Esophagus (tissue), 2 donors: ENCODE data around the gene HOXA9. TPM values are rescaled to one million over a fixed set of nuclear protein-coding genes. Genes with fewer than 3 reads are reported as not detected.
A peak's percentile ranks its signal among the peaks of the same experiment; 100 is the strongest.

Experiments used
- H3K27ac ChIP-seq, 2 donors: one replicate each; pipeline ENCODE4 v1.5.1; 2013; ENCODE audit warnings: low read depth in 2 of 2, mild to moderate bottlenecking in 2 of 2, inconsistent platforms in 1 of 2, low read length in 1 of 2, moderate library complexity in 1 of 2
- H3K27me3 ChIP-seq, 2 donors: one replicate each; pipeline ENCODE4 v1.6.1; 2013; ENCODE audit warnings: low read length in 2 of 2, control low read depth in 1 of 2, mild to moderate bottlenecking in 1 of 2; ENCODE audit not compliant: insufficient read depth in 2 of 2, control insufficient read depth in 1 of 2
- H3K36me3 ChIP-seq, 2 donors: one replicate each; pipeline ENCODE4 v1.6.1; 2013; ENCODE audit warnings: low read length in 1 of 2; ENCODE audit not compliant: control insufficient read depth in 2 of 2, insufficient read depth in 2 of 2
- H3K4me1 ChIP-seq, 2 donors: one replicate each; pipeline ENCODE4 v1.6.1; 2013; ENCODE audit warnings: low read length in 1 of 2; ENCODE audit not compliant: control insufficient read depth in 2 of 2, insufficient read depth in 2 of 2
- H3K4me3 ChIP-seq, 2 donors: one replicate each; pipeline ENCODE4 v1.5.1; 2013; ENCODE audit warnings: low read length in 2 of 2, mild to moderate bottlenecking in 2 of 2, low read depth in 1 of 2, moderate library complexity in 1 of 2
- H3K9me3 ChIP-seq, 2 donors: one replicate each; pipeline ENCODE4 v1.6.1; 2013; ENCODE audit warnings: mild to moderate bottlenecking in 2 of 2, low read depth in 1 of 2, low read length in 1 of 2, moderate library complexity in 1 of 2; ENCODE audit not compliant: control insufficient read depth in 2 of 2, insufficient read depth in 1 of 2
- WGBS, 2 donors: extraction: QIAGEN DNeasy Blood & Tissue Kit; methylation state at CpG; one replicate each; pipeline ENCODE4 v1.1.7; 2013; 5-methylcytosine and 5-hydroxymethylcytosine counted together
- polyA plus RNA-seq, 2 donors: library from polyadenylated mRNA; stranded (reverse); fragments of 200-250 nt; gene quantifications; one replicate each; pipeline ENCODE4 v1.2.3, GENCODE V29; 2013
- donor health status: healthy with polysubstance abuse.
- donor health status: Bipolar disorder and iron deficiency.

HOXA9 gene
- polyA plus RNA-seq, 2 donors = 0.49 TPM

DNA sequence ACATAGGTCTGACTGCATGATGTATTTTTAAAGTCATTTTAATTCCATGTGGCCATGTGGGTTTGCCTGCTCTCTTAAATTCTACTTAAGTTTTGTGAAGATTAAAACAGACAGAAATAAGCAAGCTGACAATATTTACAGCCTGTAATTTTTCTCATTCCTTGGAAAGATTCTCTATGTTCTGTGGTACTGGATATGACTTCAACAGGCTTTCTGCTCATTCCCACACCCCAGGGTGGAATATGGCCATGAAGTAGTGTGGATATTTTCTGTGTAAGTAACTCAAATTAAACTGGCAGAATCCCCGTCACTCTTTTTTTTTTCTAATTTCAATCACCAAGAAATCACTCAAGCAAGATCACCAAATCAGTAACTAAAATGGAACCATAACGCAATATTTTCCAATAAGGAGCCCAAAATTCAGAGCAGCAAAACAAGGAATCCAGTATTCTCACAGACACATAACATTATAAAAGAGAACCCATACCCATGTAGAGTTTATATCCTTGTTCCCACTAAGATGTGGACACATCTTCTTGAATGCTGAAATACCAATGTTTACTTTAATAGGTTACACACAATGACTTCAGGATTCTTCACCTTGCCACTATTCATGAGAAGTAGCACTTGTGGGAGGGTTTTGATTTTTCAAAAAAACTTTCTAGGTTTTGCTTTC is 27.6 kb downstream of the HOXA9 start:
- Histone ChIP-seq H3K27ac (no peak overlapping the region), H3K36me3 (no peaks in the 10 kb centered on the region), H3K4me1 (peaks cover 0 to 3% of the 10 kb centered on the region in 2 donors), H3K4me3 (no peak overlapping the region), H3K27me3 (no peaks in the 10 kb centered on the region), H3K9me3 (no peaks in the 10 kb centered on the region)
- WGBS, 2 donors = 74 to 76% methylated on average over 2 of the region's 2 CpGs

DNA sequence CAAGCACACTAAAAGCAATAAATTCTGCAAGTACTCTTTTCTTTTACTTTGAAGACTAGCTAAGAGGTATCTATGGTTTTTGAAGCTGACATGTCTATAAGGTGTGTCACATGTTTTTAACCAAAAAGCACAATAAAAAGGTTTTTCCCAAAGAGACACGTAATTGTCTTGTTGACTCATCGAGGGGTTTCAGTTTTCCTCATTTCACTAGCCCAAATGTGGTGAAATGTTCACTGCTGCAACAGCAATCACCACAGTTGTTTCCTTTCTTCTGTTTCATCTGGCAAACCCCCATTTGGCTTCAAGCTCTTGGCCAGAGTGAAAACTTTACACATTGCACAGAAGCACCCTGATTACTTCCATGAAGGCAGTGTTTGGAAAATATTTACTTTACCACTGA is 30.9 kb downstream of the HOXA9 start:
- no peak overlapping the region for H3K4me3 ChIP-seq
- H3K27ac ChIP-seq = no peak overlapping the region
- H3K4me1 ChIP-seq = peaks cover 0 to 3% of the 10 kb centered on the region in 2 donors
- H3K27me3 ChIP-seq = no peaks in the 10 kb centered on the region
- no peaks in the 10 kb centered on the region for H3K9me3 ChIP-seq
- 17 to 26% methylated on average over 2 of the region's 2 CpGs for WGBS, 2 donors
- H3K36me3 ChIP-seq = no peaks in the 10 kb centered on the region

DNA sequence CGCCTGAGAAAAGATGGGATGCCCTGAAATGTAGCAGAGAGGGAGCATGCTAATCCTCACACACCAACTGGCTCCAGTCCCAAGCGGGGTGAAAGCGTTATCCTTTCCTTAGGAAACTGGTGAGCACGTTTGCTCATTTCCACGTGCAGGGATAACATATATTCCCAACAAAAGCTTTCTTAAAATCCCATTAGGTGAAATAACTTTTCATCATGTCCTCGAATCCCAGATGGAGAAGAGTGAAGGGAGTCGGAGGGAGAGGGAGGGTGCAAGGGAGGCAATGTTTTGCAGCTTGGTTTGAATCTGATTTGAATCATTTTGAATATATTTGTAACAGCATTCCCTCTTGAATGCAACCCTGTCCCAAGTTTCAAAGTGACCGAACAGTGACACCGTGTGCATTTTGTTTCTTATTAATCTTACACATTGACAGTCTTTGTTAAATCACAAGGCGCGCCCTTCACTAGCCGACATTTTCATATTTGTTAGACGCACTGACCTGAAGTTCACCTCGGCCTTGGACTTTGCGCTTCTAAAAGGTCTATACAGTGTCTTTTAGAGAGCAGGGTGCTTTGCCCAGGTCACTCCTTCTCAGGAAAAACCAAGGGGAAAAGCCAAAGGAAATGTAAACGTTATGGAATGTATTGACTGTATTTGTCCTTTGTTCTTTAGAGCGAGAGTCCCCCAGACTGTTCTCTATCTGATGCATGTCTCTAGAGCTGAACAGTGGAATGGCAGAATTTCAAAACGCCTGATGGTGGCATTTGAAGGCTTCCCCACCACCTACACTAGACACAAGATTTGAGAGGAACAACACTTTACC is 31.7 kb downstream of the HOXA9 start:
- Histone ChIP-seq H3K27ac (peak overlapping the region in 1 of 2 donors; percentile 51), H3K4me3 (no peak overlapping the region), H3K4me1 (peaks cover 0 to 3% of the 10 kb centered on the region in 2 donors), H3K27me3 (no peaks in the 10 kb centered on the region), H3K9me3 (no peaks in the 10 kb centered on the region), H3K36me3 (no peaks in the 10 kb centered on the region)
- 60 to 78% methylated on average over 18 of the region's 18 CpGs for WGBS, 2 donors

DNA sequence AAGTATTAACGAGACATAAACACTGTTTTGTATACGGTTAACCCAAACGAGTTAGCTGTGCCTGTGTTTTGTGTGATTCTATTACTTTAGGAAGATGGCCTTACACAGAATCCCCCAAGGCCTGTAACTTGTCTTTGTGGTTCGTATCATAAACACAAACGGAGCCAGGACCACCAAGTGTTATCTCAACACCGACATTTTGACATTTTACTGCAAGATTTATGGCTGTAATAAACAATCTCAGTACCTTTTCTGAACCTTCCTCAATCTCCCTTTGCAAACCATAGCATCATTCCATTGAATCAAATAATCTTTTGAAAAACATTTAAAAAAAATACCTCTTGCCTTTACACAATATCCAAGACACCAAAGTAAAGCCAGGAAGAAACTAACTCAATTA is 32.4 kb downstream of the HOXA9 start:
- WGBS, 2 donors = 58 to 87% methylated on average over 6 of the region's 6 CpGs
- Histone ChIP-seq H3K9me3 (no peaks in the 10 kb centered on the region), H3K36me3 (no peaks in the 10 kb centered on the region), H3K4me1 (peaks cover 0 to 3% of the 10 kb centered on the region in 2 donors), H3K27me3 (no peaks in the 10 kb centered on the region), H3K27ac (no peak overlapping the region), H3K4me3 (no peak overlapping the region)

DNA sequence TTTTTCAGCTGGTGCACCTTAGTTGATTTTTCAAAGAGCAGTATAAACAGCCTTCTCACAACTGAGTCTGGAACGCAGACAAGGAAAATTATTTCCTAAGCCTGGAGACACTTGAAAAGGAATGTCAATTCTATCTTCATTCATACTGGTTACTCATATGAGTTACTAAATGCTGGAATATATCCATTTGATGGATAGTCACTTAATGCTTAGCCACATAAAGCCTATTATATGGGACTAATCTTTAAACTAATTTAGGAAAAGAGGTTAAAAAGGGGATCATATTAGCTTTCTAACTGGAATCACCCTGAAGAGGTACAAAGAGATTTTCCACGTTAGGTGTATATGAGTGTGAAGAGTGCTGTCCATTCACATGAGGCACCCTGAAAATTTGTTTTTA is 33.1 kb downstream of the HOXA9 start:
- no peaks in the 10 kb centered on the region for H3K27me3 ChIP-seq
- H3K36me3 ChIP-seq = no peaks in the 10 kb centered on the region
- no peak overlapping the region for H3K4me3 ChIP-seq
- no peak overlapping the region for H3K27ac ChIP-seq
- peaks cover 0 to 3% of the 10 kb centered on the region in 2 donors for H3K4me1 ChIP-seq
- WGBS, 2 donors = 51 to 57% methylated on average over 2 of the region's 2 CpGs
- H3K9me3 ChIP-seq = no peaks in the 10 kb centered on the region

DNA sequence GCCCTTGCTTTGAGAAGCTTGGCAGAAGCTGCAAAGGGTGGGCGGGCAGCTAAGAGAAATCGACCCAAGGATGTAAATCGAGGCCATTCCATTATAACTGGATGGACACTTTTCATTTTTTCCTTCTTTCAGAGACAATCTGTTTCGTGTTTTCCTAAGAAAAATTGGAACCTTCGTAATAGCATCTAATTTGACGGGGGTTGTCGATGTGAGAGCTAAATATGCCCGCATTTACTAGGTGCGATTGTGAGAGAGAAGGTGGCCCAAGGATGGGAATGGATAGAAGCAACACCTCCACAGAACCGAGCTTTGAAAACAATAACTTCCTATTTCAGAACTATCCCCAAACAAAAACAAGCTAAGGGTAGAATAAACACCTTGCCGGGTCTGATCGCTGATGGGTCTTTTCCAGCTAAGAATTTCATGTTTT is 33.9 kb downstream of the HOXA9 start:
- Histone ChIP-seq H3K27me3 (no peaks in the 10 kb centered on the region), H3K4me3 (peak overlapping the region; percentile 79 to 85), H3K27ac (peak overlapping the region; percentile 80 to 94), H3K36me3 (no peaks in the 10 kb centered on the region), H3K9me3 (no peaks in the 10 kb centered on the region), H3K4me1 (peaks cover 0 to 3% of the 10 kb centered on the region in 2 donors)
- WGBS, 2 donors = 40 to 48% methylated on average over 12 of the region's 12 CpGs

DNA sequence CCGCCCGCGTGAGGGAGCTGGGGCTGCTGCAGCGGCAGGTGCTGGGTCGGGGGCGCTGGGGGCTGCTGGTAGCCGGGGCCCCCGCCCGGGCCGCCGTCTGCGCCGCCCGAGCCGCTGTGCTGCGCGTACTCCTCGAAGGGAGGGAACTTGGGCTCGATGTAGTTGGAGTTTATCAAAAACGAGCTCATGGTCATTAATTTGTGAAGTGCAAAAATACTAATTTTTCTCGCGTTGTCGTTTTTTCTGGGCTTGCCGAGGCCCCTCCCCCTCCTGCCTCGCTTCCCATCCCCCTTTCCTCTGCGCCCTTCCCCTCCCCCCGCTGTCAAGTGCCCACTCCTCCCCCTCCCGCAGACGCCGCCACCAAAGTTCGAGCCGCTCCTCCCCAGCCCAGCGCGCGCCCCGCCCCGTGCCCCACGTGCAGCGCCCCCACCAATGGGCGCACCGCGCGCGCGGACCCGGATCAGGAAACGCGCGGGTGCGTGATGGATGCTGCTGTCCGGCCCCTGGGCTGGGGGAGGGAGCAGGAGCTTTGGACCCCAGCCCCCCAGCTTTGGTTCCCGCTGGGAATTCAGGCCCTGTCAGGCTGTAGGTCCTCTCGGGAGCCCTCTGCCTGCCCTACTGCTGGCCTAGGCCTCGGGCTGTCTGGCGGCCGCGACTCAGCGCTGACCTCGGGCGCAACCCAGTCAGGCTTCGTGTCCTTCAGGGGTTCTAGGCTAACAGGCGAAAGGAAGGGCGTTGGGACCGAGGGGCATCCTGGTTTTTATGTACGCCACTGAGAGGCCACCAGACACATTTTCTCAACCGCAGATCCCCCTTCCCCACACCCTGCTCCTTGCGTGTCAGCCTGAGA is 34.6 kb downstream of the HOXA9 start, which contains the start of gene HOXA4:
TSS of gene HOXA4 (minus strand) at position 218 of the 850 bp plus-strand sequence. CDS start at position 194, 24 bp downstream.
- WGBS, 2 donors = 6 to 7% methylated on average over 59 to 67 of the region's 67 CpGs
- H3K36me3 ChIP-seq = no peaks in the 10 kb centered on the region
- peak within 1 kb of the TSS; percentile 92 to 94 for H3K27ac ChIP-seq
- no peaks in the 10 kb centered on the region for H3K9me3 ChIP-seq
- H3K4me1 ChIP-seq = peaks cover 0 to 3% of the 10 kb centered on the region in 2 donors
- H3K27me3 ChIP-seq = no peaks in the 10 kb centered on the region
- peak within 1 kb of the TSS; percentile 84 to 85 for H3K4me3 ChIP-seq

DNA sequence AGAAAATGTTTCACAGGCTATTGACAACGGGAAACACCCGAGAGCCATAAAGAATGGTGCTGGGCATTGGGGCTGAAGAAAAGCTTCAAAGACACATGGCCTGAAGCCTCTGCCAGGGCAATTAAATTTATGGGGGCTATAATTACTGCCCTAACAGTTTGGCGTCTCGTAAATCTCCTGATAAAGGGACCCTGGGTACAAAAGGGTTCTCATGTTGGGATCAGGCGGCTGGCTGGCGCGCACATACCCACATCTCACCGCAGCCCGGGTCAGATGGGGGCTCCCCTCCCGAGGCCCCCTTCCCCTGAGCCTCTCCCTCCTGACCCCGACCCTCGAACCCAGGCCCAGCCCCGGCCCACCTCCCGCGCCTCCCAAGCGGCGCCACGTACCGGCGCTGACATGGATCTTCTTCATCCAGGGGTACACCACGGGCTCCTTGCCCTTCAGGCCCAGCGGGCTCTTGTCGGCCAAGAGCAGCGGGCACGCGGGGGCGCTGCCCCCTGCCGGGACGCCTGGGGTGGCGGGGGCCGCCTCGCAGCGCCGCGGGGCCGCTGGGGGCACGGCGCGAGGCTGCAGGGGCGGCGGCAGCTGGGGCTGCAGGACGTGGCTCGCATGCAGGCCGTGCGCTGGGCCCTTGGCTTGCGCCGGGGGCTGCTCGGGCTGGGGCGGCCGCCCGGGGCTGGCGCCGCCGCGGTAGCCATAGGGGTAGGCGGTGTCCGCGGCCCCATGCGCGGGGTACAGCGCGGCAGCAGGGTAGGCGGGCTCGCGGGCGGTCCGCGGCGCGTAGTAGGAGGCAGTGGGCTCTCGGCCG is 35.4 kb downstream of the HOXA9 start:
- Histone ChIP-seq H3K4me3 (peak overlapping the region; percentile 84 to 85), H3K4me1 (peaks cover 0 to 3% of the 10 kb centered on the region in 2 donors), H3K27me3 (no peaks in the 10 kb centered on the region), H3K27ac (peak overlapping the region; percentile 92 to 93), H3K36me3 (no peaks in the 10 kb centered on the region), H3K9me3 (no peaks in the 10 kb centered on the region)
- 10 to 12% methylated on average over 60 to 72 of the region's 72 CpGs for WGBS, 2 donors
